HepG2 (cell line): ENCODE results near the gene SHISA7. TPM values are rescaled to one million over a fixed set of nuclear protein-coding genes. Genes with fewer than 3 reads are reported as not detected.
A peak's percentile ranks its signal among the peaks of the same experiment; 100 is the strongest.

Experiments
- ARID5B ChIP-seq: IDR thresholded peaks from 2 replicates; pipeline ENCODE4 v1.4.0; 2020; ENCODE audit warnings: mild to moderate bottlenecking, missing genetic modification reagents
- BRF2 ChIP-seq: sonication (generic); formaldehyde crosslinking; IDR thresholded peaks from 2 replicates; pipeline ENCODE4 v1.8.1; 2022; ENCODE audit warnings: mild to moderate bottlenecking, missing genetic modification reagents
- GABPB1 ChIP-seq: IDR thresholded peaks from 2 replicates; pipeline ENCODE4 v1.6.1; 2016; ENCODE audit warnings: mild to moderate bottlenecking, missing genetic modification reagents, moderate library complexity, missing compliant biosample characterization
- ISL2 ChIP-seq: sonication (generic); formaldehyde crosslinking; IDR thresholded peaks from 2 replicates; pipeline ENCODE4 v1.5.0; 2020; ENCODE audit warnings: missing genetic modification reagents
- KAT8 ChIP-seq: IDR thresholded peaks from 2 replicates; pipeline ENCODE4 v1.6.1; 2016; ENCODE audit warnings: missing genetic modification reagents, missing compliant biosample characterization
- MAFK ChIP-seq, 2 experiments: IDR thresholded peaks in 1 of 2; conservative IDR thresholded peaks in 1 of 2; 2 replicates each; pipeline ENCODE4 v1.6.1; 2011; ENCODE audit warnings: improper control_type of control experiment in 2 of 2, low read length in 2 of 2
- MXD1 ChIP-seq: sonication (generic); formaldehyde crosslinking; IDR thresholded peaks from 2 replicates; pipeline ENCODE4 v1.4.0; 2020; ENCODE audit warnings: mild to moderate bottlenecking, missing genetic modification reagents
- NR2F6 ChIP-seq, 2 experiments: IDR thresholded peaks; 2 replicates each; pipeline ENCODE4 v1.6.1; 2016; ENCODE audit warnings: antibody characterized with exemption in 1 of 2, mild to moderate bottlenecking in 1 of 2
- PTBP1 ChIP-seq: fragments of 200-400 bp; formaldehyde crosslinking; IDR thresholded peaks from 2 replicates; pipeline ENCODE4 v1.6.1; 2018; ENCODE audit warnings: low read length, low read depth; ENCODE audit not compliant: poor library complexity, severe bottlenecking
- RFXANK ChIP-seq: IDR thresholded peaks from 2 replicates; pipeline ENCODE4 v1.6.1; 2016
- SAP130 ChIP-seq: IDR thresholded peaks from 2 replicates; pipeline ENCODE4 v1.6.1; 2016; ENCODE audit warnings: low read depth
- SMYD3 ChIP-seq: sonication (generic); formaldehyde crosslinking; IDR thresholded peaks from 2 replicates; pipeline ENCODE4 v1.8.1; 2023; ENCODE audit warnings: mild to moderate bottlenecking, missing genetic modification reagents
- SNAPC2 ChIP-seq: sonication (generic); formaldehyde crosslinking; IDR thresholded peaks from 2 replicates; pipeline ENCODE4 v1.8.1; 2022; ENCODE audit warnings: mild to moderate bottlenecking, missing genetic modification reagents
- SPEN ChIP-seq: sonication (generic); formaldehyde crosslinking; IDR thresholded peaks from 2 replicates; pipeline ENCODE4 v1.5.1; 2020; ENCODE audit warnings: low read depth, mild to moderate bottlenecking, missing genetic modification reagents
- TFDP1 ChIP-seq: IDR thresholded peaks from 2 replicates; pipeline ENCODE4 v1.6.1; 2016; ENCODE audit warnings: missing compliant biosample characterization, missing genetic modification reagents, borderline replicate concordance
- TP53 ChIP-seq: sonication (generic); formaldehyde crosslinking; conservative IDR thresholded peaks from 2 replicates; pipeline ENCODE4 v1.4.0; 2020; ENCODE audit warnings: missing genetic modification reagents
- ZFP90 ChIP-seq: sonication (generic); formaldehyde crosslinking; IDR thresholded peaks from 2 replicates; pipeline ENCODE4 v1.8.0; 2022; ENCODE audit warnings: missing genetic modification reagents, mild to moderate bottlenecking, inconsistent platforms, borderline replicate concordance
- ZNF143 ChIP-seq: sonication (generic); formaldehyde crosslinking; IDR thresholded peaks from 2 replicates; pipeline ENCODE4 v1.4.0; 2020; ENCODE audit warnings: missing genetic modification reagents
- ZNF451 ChIP-seq: sonication (generic); formaldehyde crosslinking; IDR thresholded peaks from 2 replicates; pipeline ENCODE4 v1.5.0; 2020; ENCODE audit warnings: mild to moderate bottlenecking, missing genetic modification reagents
- ZNF605 ChIP-seq: sonication (generic); formaldehyde crosslinking; IDR thresholded peaks from 2 replicates; pipeline ENCODE4 v1.8.0; 2022; ENCODE audit warnings: mild to moderate bottlenecking, missing genetic modification reagents
- ZNF746 ChIP-seq: sonication (generic); formaldehyde crosslinking; IDR thresholded peaks from 2 replicates; pipeline ENCODE4 v1.8.0; 2022; ENCODE audit warnings: mild to moderate bottlenecking, missing genetic modification reagents
- ZNF788 ChIP-seq: sonication (generic); formaldehyde crosslinking; IDR thresholded peaks from 2 replicates; pipeline ENCODE4 v1.5.0; 2020; ENCODE audit warnings: mild to moderate bottlenecking, missing genetic modification reagents, borderline replicate concordance
- polyA plus RNA-seq, 8 experiments: library from polyadenylated mRNA; depleted of rRNA in 3 of 8; stranded (reverse) in 7 of 8; unstranded in 1 of 8; fragments of >200 nt; fragmentation: Illumina TruSeq in 4 of 8; extraction: Trizol in 4 of 8; gene quantifications; 2 replicates each; pipeline versions ENCODE4 v1.2.1 to v1.2.3, GENCODE V29; 2011 to 2016; ENCODE audit warnings: low read depth in 4 of 8, missing spikeins in 1 of 8, mixed read lengths in 1 of 8; ENCODE audit not compliant: insufficient read depth in 1 of 8
- total RNA-seq, 5 experiments: library from RNA; depleted of rRNA; stranded (reverse); fragments of >200 nt; fragmentation: Illumina TruSeq; extraction: Trizol; gene quantifications; 2 replicates each; pipeline ENCODE4 v1.2.3, GENCODE V29; 2016; ENCODE audit warnings: low read depth in 1 of 5

The SHISA7 gene
- total and polyA plus RNA-seq, 2 of the 13 experiments (the other 11 are each of a cell fraction or from before 2014, with no cell fraction given) = not detected

- TF ChIP-seq ZNF746 (CRISPR knock-in tag) (no peak), ZNF605 (CRISPR knock-in tag) (0 out of 2 replicates have a peak, but pooled peaks have one; percentile 28), ZFP90 (CRISPR knock-in tag) (no peak), SNAPC2 (CRISPR knock-in tag) (no peak), SMYD3 (0 out of 2 replicates have a peak, but pooled peaks have one; percentile 46), KAT8 (peak; percentile 70; the same call in 1 of the 2 replicates), ZNF451 (no peak), MAFK (conservative IDR thresholded peaks at IDR 0.05 in 1 of 2, IDR thresholded peaks at IDR 0.05 in 1 of 2; ENCODE audit: low read length in 2 of 2) (no peak), RFXANK (CRISPR knock-in tag) (peak; percentile 54; the same call in 1 of the 2 replicates), TP53 (CRISPR knock-in tag) (peak; percentile 75; the same call in 1 of the 2 replicates), ZNF143 (peak; percentile 43; the same call in 1 of the 2 replicates), PTBP1 (no peak), ISL2 (0 out of 2 replicates have a peak, but pooled peaks have one; percentile 39), BRF2 (CRISPR knock-in tag) (0 out of 2 replicates have a peak, but pooled peaks have one; percentile 43), ARID5B (CRISPR knock-in tag) (peak; percentile 28; the same call in 1 of the 2 replicates), SPEN (peak; percentile 57; the same call in 1 of the 2 replicates), NR2F6 (IDR thresholded peaks at IDR 0.05) (peak; percentile 39), NR2F6 (CRISPR knock-in tag; IDR thresholded peaks at IDR 0.05) (peak; percentile 39; the same call in 1 of the 2 replicates), MXD1 (CRISPR knock-in tag) (no peak), ZNF788 (CRISPR knock-in tag) (peak; percentile 59; the same call in 1 of the 2 replicates), GABPB1 (CRISPR knock-in tag) (peak; percentile 74; the same call in 1 of the 2 replicates), SAP130 (CRISPR knock-in tag) (peak; percentile 50), TFDP1 (CRISPR knock-in tag) (0 out of 2 replicates have a peak, but pooled peaks have one; percentile 33)
These were observed 24.3 kb upstream of the SHISA7 start (continued) for GRCh38 chr19:55467236-55468053.
